ENCODE results near the gene GLI2.

GRCh38 chr2:120719491-120719890, 16.2 kb upstream of the GLI2 start:
- TF ChIP-seq CTCF (conservative IDR thresholded peaks at IDR 0.05; ENCODE audit: low read length), result no peak
- no peak for TF ChIP-seq EZH2phosphoT487 (IDR thresholded peaks at IDR 0.05; ENCODE audit: borderline replicate concordance)

Data from Loucy (cell line).